K562 (cell line): Measurements from ENCODE around the gene ZNF544. TPM values are rescaled to one million over a fixed set of nuclear protein-coding genes. Genes with fewer than 3 reads are reported as not detected.

Experiments
- CREB3 ChIP-seq: fragments of 450-650 bp; conservative IDR thresholded peaks from 2 replicates; pipeline ENCODE4 v1.6.1; 2016; ENCODE audit warnings: missing genetic modification characterization, low read depth, mild to moderate bottlenecking, missing compliant biosample characterization, moderate library complexity
- CREB3L1 ChIP-seq: fragments of 450-650 bp; IDR thresholded peaks from 2 replicates; pipeline ENCODE4 v1.6.1; 2014; ENCODE audit warnings: low read depth, mild to moderate bottlenecking, moderate library complexity, borderline replicate concordance
- ETV1 ChIP-seq: fragments of 450-650 bp; conservative IDR thresholded peaks from 2 replicates; pipeline ENCODE4 v1.6.1; 2016; ENCODE audit warnings: missing genetic modification characterization, control low read depth, low read depth, missing compliant biosample characterization
- KDM1A ChIP-seq, 2 experiments: fragments of 450-650 bp; IDR thresholded peaks; 2 replicates each; pipeline ENCODE4 v1.6.1; 2016; ENCODE audit warnings: mild to moderate bottlenecking in 2 of 2
- NBN ChIP-seq: fragments of 450-650 bp; IDR thresholded peaks from 2 replicates; pipeline ENCODE4 v1.6.1; 2016; ENCODE audit warnings: low read depth, mild to moderate bottlenecking
- NFRKB ChIP-seq: fragments of 450-650 bp; IDR thresholded peaks from 2 replicates; pipeline ENCODE4 v1.6.1; 2016; ENCODE audit warnings: low read depth
- NRF1 ChIP-seq, 2 experiments: fragments of 450-650 bp; IDR thresholded peaks in 1 of 2; conservative IDR thresholded peaks in 1 of 2; 2 replicates each; pipeline ENCODE4 v1.6.1; 2014; ENCODE audit warnings: mild to moderate bottlenecking in 2 of 2
- POLR2G ChIP-seq: fragments of 200-400 bp; formaldehyde crosslinking; IDR thresholded peaks from 2 replicates; pipeline ENCODE4 v1.6.1; 2017; ENCODE audit warnings: low read depth, mild to moderate bottlenecking, antibody characterized with exemption, low read length, moderate library complexity
- RBFOX2 ChIP-seq: fragments of 200-400 bp; formaldehyde crosslinking; IDR thresholded peaks from 2 replicates; pipeline ENCODE4 v1.6.1; 2017; ENCODE audit warnings: low read depth, mild to moderate bottlenecking, low read length, moderate library complexity
- RBM39 ChIP-seq: fragments of 200-400 bp; formaldehyde crosslinking; optimal IDR thresholded peaks from 2 replicates; pipeline ENCODE3; 2018; ENCODE audit warnings: low read depth, low read length
- TCFL5 ChIP-seq: fragments of 250-450 bp; sonication (Bioruptor Pico); conservative IDR thresholded peaks from 2 replicates; pipeline ENCODE4 v1.6.1; 2021; ENCODE audit warnings: mild to moderate bottlenecking, moderate library complexity, matching md5 sums
- UBTF ChIP-seq, 2 experiments: IDR thresholded peaks; 2 replicates each; pipeline ENCODE4 v1.6.1; 2012; ENCODE audit warnings: improper control_type of control experiment in 2 of 2, low read depth in 2 of 2, low read length in 2 of 2, borderline replicate concordance in 1 of 2
- ZMIZ1 ChIP-seq, 2 experiments: fragments of 150-350 bp in 1 of 2; IDR thresholded peaks; 2 replicates each; pipeline ENCODE4 v1.6.1; 2012 to 2016; ENCODE audit warnings: low read depth in 2 of 2, low read length in 2 of 2, mild to moderate bottlenecking in 1 of 2, moderate library complexity in 1 of 2
- ZNF253 ChIP-seq: fragments of 250-450 bp; sonication (Bioruptor Pico); conservative IDR thresholded peaks from 2 replicates; pipeline ENCODE4 v1.6.1; 2021; ENCODE audit warnings: mild to moderate bottlenecking
- ZNF449 ChIP-seq: fragments of 250-450 bp; sonication (Bioruptor Pico); IDR thresholded peaks from 2 replicates; pipeline ENCODE4 v1.8.0; 2022; ENCODE audit warnings: moderate library complexity, mild to moderate bottlenecking, inconsistent platforms
- ZNF584 ChIP-seq: fragments of 200-800 bp; sonication (Bioruptor generic); IDR thresholded peaks from 2 replicates; pipeline ENCODE4 v1.6.1; 2016; ENCODE audit warnings: low read depth, mild to moderate bottlenecking, missing genetic modification characterization, missing compliant biosample characterization
- ZNF589 ChIP-seq: fragments of 200-800 bp; sonication (Bioruptor generic); IDR thresholded peaks from 2 replicates; pipeline ENCODE4 v1.6.1; 2016; ENCODE audit warnings: low read depth, missing genetic modification characterization, missing compliant biosample characterization
- ZNF696 ChIP-seq: fragments of 250-450 bp; sonication (Bioruptor Pico); conservative IDR thresholded peaks from 2 replicates; pipeline ENCODE4 v1.4.0; 2020; ENCODE audit warnings: mild to moderate bottlenecking, moderate library complexity
- polyA plus RNA-seq, 8 experiments: library from polyadenylated mRNA; depleted of rRNA in 4 of 8; stranded (reverse) in 5 of 8; unstranded in 3 of 8; fragments of >200 nt; fragmentation: Nextera tagmentation in 2 of 8; fragmentation: Illumina TruSeq in 1 of 8; extraction: Ambion mirVana in 2 of 8; extraction: Trizol in 1 of 8; gene quantifications; 2 replicates each; pipeline versions ENCODE4 v1.2.1 to v1.2.3, GENCODE V29; 2011 to 2014; ENCODE audit warnings: inconsistent platforms in 1 of 8, missing spikeins in 1 of 8
- total RNA-seq, 7 experiments: library from RNA; depleted of rRNA in 6 of 7; stranded (reverse); fragments of >200 nt in 6 of 7; fragmentation: Illumina TruSeq in 2 of 7; extraction: Trizol in 2 of 7; gene quantifications; 2 replicates each; pipeline versions ENCODE4 v1.2.1 to v1.2.3, GENCODE V29; 2011 to 2021; ENCODE audit warnings: low replicate concordance in 1 of 7

The ZNF544 gene
- total and polyA plus RNA-seq, 9 of the 15 experiments (the other 6 are each of a cell fraction or from before 2014, with no cell fraction given) = 23.6 to 59.0 (median 41.4) TPM

GRCh38 chr19:58278541-58279041, 49.9 kb downstream of the ZNF544 start, which contains the start of gene ZNF8 (continued):
- TF ChIP-seq ZMIZ1 (IDR thresholded peaks at IDR 0.05; ENCODE audit: low read depth in 2 of 2, low read length in 2 of 2) = no peak
- TF ChIP-seq RBFOX2 = peak; percentile 95
- no peak for TF ChIP-seq NFRKB
- peak; percentile 90 for TF ChIP-seq POLR2G
- TF ChIP-seq ZNF253 (CRISPR knock-in tag) = no peak
- peak; percentile 92 to 93 for TF ChIP-seq NRF1 (conservative IDR thresholded peaks at IDR 0.05 in 1 of 2, IDR thresholded peaks at IDR 0.05 in 1 of 2)
- peak; percentile 88; the same call in 1 of the 2 replicates for TF ChIP-seq CREB3L1
- no peak for TF ChIP-seq ZNF584 (CRISPR knock-in tag)
- 0 out of 4 replicates have a peak, but pooled peaks have one; percentile 41 to 57 for TF ChIP-seq UBTF (IDR thresholded peaks at IDR 0.05; ENCODE audit: borderline replicate concordance in 1 of 2, low read depth in 2 of 2, low read length in 2 of 2)
- no peak for TF ChIP-seq KDM1A (IDR thresholded peaks at IDR 0.05)
- TF ChIP-seq RBM39 = no peak
- 0 out of 2 replicates have a peak, but pooled peaks have one; percentile 1 for TF ChIP-seq ZNF589 (CRISPR knock-in tag)
- TF ChIP-seq NBN = 0 out of 2 replicates have a peak, but pooled peaks have one; percentile 24
- TF ChIP-seq ZNF449 (CRISPR knock-in tag) = no peak
- TF ChIP-seq TCFL5 (CRISPR knock-in tag) = no peak
- no peak for TF ChIP-seq CREB3 (tag)
- no peak for TF ChIP-seq ZNF696 (CRISPR knock-in tag)
- TF ChIP-seq ETV1 (tag) = no peak
